Omental fat pad (tissue), 4 donors: ENCODE results near the gene FMN1. TPM values are rescaled to one million over a fixed set of nuclear protein-coding genes. Genes with fewer than 3 reads are reported as not detected.

Experiments
- ATAC-seq: fragments of 150-250 bp; one replicate; pipeline ENCODE4 v1.9.1; 2016; ENCODE audit warnings: mild to moderate bottlenecking, moderate library complexity; ENCODE audit not compliant: low FRiP score
- DNase-seq: peaks from one replicate; pipeline ENCODE4 v3.0.0-alpha.2; 2019; ENCODE audit warnings: low spot score
- total RNA-seq, 4 donors: library from RNA; depleted of rRNA; stranded (reverse); fragments of >200 nt; gene quantifications; one replicate each; pipeline ENCODE4 v1.1.0, GENCODE V29; 2016
- TF ChIP-seq, protein P1 (sequence below), 3 donors: fragments of 450-650 bp; IDR thresholded peaks; one replicate each; pipeline ENCODE4 v1.5.1; 2016 to 2017; ENCODE audit warnings: antibody characterized with exemption in 3 of 3, mild to moderate bottlenecking in 3 of 3, moderate library complexity in 2 of 3

Gene FMN1
- total RNA-seq, 4 donors from 2014 or later: 19.9 to 35.5 (median 28.5) TPM

GRCh38 chr15:32982001-32982400, 212.5 kb downstream of the FMN1 start:
- TF ChIP-seq, protein P1, sequence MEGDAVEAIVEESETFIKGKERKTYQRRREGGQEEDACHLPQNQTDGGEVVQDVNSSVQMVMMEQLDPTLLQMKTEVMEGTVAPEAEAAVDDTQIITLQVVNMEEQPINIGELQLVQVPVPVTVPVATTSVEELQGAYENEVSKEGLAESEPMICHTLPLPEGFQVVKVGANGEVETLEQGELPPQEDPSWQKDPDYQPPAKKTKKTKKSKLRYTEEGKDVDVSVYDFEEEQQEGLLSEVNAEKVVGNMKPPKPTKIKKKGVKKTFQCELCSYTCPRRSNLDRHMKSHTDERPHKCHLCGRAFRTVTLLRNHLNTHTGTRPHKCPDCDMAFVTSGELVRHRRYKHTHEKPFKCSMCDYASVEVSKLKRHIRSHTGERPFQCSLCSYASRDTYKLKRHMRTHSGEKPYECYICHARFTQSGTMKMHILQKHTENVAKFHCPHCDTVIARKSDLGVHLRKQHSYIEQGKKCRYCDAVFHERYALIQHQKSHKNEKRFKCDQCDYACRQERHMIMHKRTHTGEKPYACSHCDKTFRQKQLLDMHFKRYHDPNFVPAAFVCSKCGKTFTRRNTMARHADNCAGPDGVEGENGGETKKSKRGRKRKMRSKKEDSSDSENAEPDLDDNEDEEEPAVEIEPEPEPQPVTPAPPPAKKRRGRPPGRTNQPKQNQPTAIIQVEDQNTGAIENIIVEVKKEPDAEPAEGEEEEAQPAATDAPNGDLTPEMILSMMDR (IDR thresholded peaks at IDR 0.05): no peak
- DNase-seq (no peak), ATAC-seq (no peak)

- no peak for DNase-seq
- ATAC-seq: no peak
- TF ChIP-seq, protein P1 (IDR thresholded peaks at IDR 0.05): no peak
Measured at GRCh38 chr15:32981536-32981935, 213.0 kb downstream of the FMN1 start.

- TF ChIP-seq, protein P1 (IDR thresholded peaks at IDR 0.05): no peak
- ATAC-seq: no peak
Measured at GRCh38 chr15:32979710-32980109, 214.8 kb downstream of the FMN1 start.

GRCh38 chr15:32977506-32977905, 217.0 kb downstream of the FMN1 start:
- no peak for ATAC-seq
- TF ChIP-seq, protein P1 (IDR thresholded peaks at IDR 0.05): no peak
- DNase-seq: no peak

More at GRCh38 chr15:32979710-32980109, 214.8 kb downstream of the FMN1 start:
- no peak for DNase-seq

- no peak for DNase-seq
- TF ChIP-seq, protein P1 (IDR thresholded peaks at IDR 0.05): no peak
- ATAC-seq: no peak
Measured at GRCh38 chr15:32974691-32975090, 219.8 kb downstream of the FMN1 start.

GRCh38 chr15:32972686-32973085, 221.8 kb downstream of the FMN1 start:
- DNase-seq (no peak), ATAC-seq (no peak)
- TF ChIP-seq, protein P1 (IDR thresholded peaks at IDR 0.05): no peak

DNA sequence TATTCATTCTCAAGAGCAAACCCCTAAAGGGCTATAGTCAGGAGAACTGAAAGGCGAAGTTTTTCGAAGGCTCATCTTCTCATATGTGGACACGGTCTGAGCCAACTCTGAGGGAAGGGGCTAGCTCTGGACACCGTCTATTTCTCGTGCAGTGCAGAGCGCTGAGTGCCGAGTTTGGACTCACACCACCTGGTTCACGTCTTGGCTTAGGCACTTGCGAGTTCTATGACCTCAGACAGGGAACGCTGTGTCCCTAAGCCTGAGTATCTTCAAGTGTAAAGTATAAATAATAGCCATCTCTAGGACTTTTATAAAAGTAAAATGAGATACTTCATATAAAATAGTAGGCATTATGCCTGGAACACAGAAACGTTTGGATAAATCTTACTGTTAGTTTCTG, 223.7 kb downstream of the FMN1 start:
- DNase-seq (no peak), ATAC-seq (no peak)
- TF ChIP-seq, protein P1 (IDR thresholded peaks at IDR 0.05): no peak
